GM12872 (cell line): ENCODE results near the gene ZSCAN12.

ENCODE experiments used
- CTCF ChIP-seq: IDR thresholded peaks from 3 replicates; pipeline ENCODE4 v1.5.1; 2011; ENCODE audit warnings: low read depth, mild to moderate bottlenecking, low read length, moderate library complexity; ENCODE audit not compliant: insufficient read depth

The ZSCAN12 gene

GRCh38 chr6:28407401-28407800 is 7.9 kb upstream of the ZSCAN12 start:
- TF ChIP-seq CTCF = no peak

- TF ChIP-seq CTCF = no peak
Measured at GRCh38 chr6:28402197-28402596, 2.6 kb upstream of the ZSCAN12 start.

- TF ChIP-seq CTCF = no peak
Measured at GRCh38 chr6:28401172-28401571, 1.6 kb upstream of the ZSCAN12 start.

- TF ChIP-seq CTCF = no peak
Measured at GRCh38 chr6:28400122-28400451, 540 bp upstream of the ZSCAN12 start.

- no peak for TF ChIP-seq CTCF
Measured at GRCh38 chr6:28395918-28396317, 3.6 kb downstream of the ZSCAN12 start.

- TF ChIP-seq CTCF = 0 out of 3 replicates have a peak, but pooled peaks have one; percentile 11
Measured at GRCh38 chr6:28393912-28394662, 5.5 kb downstream of the ZSCAN12 start.

GRCh38 chr6:28390688-28391087 is 8.9 kb downstream of the ZSCAN12 start:
- TF ChIP-seq CTCF = no peak
